Lower leg skin (tissue), 3 donors: ENCODE measurements around the gene NDUFV1.

Experiments used
- POLR2A ChIP-seq, 2 donors: fragments of 450-650 bp; IDR thresholded peaks; one replicate each; pipeline ENCODE4 v1.6.1; 2016 to 2017; ENCODE audit warnings: antibody characterized with exemption in 2 of 2, mild to moderate bottlenecking in 1 of 2, moderate library complexity in 1 of 2
- TF ChIP-seq, protein P1 (sequence below), 3 donors: fragments of 450-650 bp; IDR thresholded peaks; one replicate each; pipeline ENCODE4 v1.5.1; 2016; ENCODE audit warnings: antibody characterized with exemption in 3 of 3, mild to moderate bottlenecking in 3 of 3, moderate library complexity in 2 of 3

DNA sequence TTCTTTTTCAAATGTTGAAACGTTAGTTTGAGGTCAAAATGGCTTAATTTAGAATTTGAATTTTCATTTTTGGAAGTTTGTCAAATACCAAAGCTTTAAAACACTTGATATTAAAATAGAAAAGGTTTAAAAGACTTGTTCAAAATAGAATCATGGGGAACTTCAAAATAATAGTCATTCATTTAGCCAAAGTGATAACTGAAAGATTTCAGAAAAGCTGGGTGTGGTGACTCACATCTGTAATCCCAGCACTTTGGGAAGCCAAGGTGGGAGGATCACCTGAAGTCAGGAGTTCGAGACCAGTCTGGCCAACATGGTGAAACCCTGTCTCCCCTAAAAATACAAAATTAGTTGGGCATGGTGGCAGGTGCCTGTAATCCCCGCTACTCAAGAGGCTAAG lies 12.3 kb upstream of the NDUFV1 start:
- TF ChIP-seq, protein P1, sequence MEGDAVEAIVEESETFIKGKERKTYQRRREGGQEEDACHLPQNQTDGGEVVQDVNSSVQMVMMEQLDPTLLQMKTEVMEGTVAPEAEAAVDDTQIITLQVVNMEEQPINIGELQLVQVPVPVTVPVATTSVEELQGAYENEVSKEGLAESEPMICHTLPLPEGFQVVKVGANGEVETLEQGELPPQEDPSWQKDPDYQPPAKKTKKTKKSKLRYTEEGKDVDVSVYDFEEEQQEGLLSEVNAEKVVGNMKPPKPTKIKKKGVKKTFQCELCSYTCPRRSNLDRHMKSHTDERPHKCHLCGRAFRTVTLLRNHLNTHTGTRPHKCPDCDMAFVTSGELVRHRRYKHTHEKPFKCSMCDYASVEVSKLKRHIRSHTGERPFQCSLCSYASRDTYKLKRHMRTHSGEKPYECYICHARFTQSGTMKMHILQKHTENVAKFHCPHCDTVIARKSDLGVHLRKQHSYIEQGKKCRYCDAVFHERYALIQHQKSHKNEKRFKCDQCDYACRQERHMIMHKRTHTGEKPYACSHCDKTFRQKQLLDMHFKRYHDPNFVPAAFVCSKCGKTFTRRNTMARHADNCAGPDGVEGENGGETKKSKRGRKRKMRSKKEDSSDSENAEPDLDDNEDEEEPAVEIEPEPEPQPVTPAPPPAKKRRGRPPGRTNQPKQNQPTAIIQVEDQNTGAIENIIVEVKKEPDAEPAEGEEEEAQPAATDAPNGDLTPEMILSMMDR (IDR thresholded peaks at IDR 0.05), result no peak
- no peak for TF ChIP-seq POLR2A (IDR thresholded peaks at IDR 0.05)
